SHP77 (cell line): ENCODE measurements around the gene EFEMP1.

Experiments used
- DNase-seq, 2 experiments: peaks; one replicate each; lab custom pipeline; 2025; lab: John Stamatoyannopoulos, UW

The EFEMP1 gene

GRCh38 chr2:55898386-55899040, 25.1 kb downstream of the EFEMP1 start:
- no peak for DNase-seq

- DNase-seq, result no peak
Measured at GRCh38 chr2:55896633-55897032, 26.9 kb downstream of the EFEMP1 start.

- no peak for DNase-seq
Measured at GRCh38 chr2:55894720-55895119, 28.9 kb downstream of the EFEMP1 start.

GRCh38 chr2:55891671-55892094, 31.9 kb downstream of the EFEMP1 start:
- DNase-seq, result no peak

GRCh38 chr2:55888936-55889335, 34.6 kb downstream of the EFEMP1 start:
- no peak for DNase-seq

- DNase-seq, result no peak
Measured at GRCh38 chr2:55887901-55888624, 35.5 kb downstream of the EFEMP1 start.

- DNase-seq, result no peak
Measured at GRCh38 chr2:55887351-55887750, 36.2 kb downstream of the EFEMP1 start.

- no peak for DNase-seq
Measured at GRCh38 chr2:55885944-55886281, 37.7 kb downstream of the EFEMP1 start.

- no peak for DNase-seq
Measured at GRCh38 chr2:55885127-55885943, 38.2 kb downstream of the EFEMP1 start.

- no peak for DNase-seq
Measured at GRCh38 chr2:55883829-55884228, 39.8 kb downstream of the EFEMP1 start.

GRCh38 chr2:55883357-55883756, 40.2 kb downstream of the EFEMP1 start:
- DNase-seq, result no peak

GRCh38 chr2:55882954-55883353, 40.6 kb downstream of the EFEMP1 start:
- DNase-seq, result no peak

- no peak for DNase-seq
Measured at GRCh38 chr2:55880416-55881143, 43.0 kb downstream of the EFEMP1 start.

GRCh38 chr2:55879976-55880375, 43.6 kb downstream of the EFEMP1 start:
- DNase-seq, result no peak

GRCh38 chr2:55877087-55877436, 46.5 kb downstream of the EFEMP1 start:
- DNase-seq, result no peak

GRCh38 chr2:55876429-55877086, 47.0 kb downstream of the EFEMP1 start:
- DNase-seq, result no peak

GRCh38 chr2:55875434-55876135, 48.0 kb downstream of the EFEMP1 start:
- no peak for DNase-seq

GRCh38 chr2:55874338-55874737, 49.2 kb downstream of the EFEMP1 start:
- no peak for DNase-seq

- no peak for DNase-seq
Measured at GRCh38 chr2:55871637-55872036, 51.9 kb downstream of the EFEMP1 start.

- DNase-seq, result no peak
Measured at GRCh38 chr2:55869637-55870325, 53.8 kb downstream of the EFEMP1 start.
